ENCODE data around the gene LRPAP1.

DNA sequence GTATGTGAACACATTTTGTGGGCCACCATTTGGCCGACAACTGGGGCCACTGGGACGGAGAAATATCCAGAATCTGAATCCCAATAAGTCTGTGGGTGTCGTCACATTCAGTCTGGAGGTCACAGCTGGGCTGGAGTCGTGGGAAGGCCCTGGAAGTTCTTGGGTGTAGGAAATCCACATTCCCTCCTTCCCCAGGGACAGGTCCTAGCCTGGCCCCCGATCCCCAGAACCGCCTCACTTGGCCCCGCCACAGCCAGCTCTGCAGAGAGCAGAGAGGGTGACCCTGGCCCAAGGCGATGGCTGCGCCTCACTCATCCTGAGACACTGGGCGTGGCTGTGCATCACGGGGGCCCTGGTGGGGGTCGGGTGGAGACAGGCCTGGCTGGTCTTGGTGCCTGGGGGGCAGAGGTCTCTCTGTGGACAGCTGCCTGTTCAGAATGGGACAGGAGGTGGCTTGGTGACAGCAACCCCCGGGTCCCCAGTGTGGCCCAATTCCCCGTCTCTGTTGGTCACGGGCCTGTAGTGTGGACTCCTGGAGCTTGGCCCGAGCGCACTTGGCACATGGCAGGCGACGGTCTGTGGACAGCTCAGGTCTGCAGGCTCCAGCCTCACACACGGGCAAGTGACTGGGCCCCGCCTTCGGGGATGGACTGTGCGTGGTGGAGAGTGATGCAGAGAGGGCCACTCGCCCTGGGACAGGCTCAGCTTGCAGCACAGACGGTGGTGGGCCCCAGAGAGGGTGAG lies 52.7 kb downstream of the LRPAP1 start:
- TF ChIP-seq CTCF (IDR thresholded peaks at IDR 0.05) (no peak), POLR2A (IDR thresholded peaks at IDR 0.05) (no peak)

Measured in uterus (tissue), 2 donors.